ENCODE measurements around the gene GJA1.
"Not testable (repeated sequence)": the region's sequence is repeated elsewhere in the genome, so short reads cannot be mapped to it uniquely, and the experiment has no call there.

Gene GJA1

DNA sequence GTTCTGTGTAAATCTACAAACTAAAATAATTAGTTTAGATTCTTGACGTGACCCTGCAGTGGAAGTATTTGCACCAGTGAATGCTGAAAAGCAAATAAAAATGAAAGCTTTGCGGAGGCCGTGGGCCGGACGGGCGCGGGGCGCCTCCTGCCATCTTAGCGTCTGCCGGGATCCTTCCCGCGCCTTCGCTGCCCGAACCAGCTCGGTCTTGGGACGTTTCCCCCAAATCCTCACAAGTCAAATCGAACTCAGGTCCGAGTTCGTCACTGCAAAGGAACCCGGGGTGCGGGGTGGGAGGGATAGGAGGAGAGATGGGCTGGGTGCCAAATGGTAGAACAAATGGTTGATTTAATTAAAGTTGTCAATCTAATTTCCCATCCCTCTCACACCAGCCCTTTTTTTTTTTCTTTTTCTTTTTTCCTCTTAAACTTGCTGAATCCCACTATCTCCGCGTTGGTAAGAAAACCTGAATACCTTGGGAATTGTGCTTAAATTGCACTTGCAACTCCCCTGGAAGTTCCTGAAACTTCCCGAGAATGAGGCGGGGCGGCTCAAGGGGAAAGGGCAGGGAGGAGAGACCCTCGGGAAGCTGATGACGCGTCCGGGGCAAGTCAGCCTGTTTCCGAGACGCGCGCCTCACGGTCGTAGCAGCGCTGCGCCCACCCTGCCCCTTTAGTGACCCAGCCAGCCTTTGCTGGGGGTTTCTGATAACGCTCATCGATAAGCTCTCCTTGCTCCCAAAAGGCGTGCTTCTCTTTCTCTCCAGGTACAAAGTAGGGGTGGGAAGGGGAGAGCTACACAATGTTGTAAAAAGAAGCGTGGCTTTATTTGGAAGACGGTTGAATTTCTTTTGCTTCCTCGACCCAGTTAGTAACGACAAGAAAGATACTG, 1.8 kb downstream of the GJA1 start:
- in situ Hi-C loops (cut with MboI; ENCODE audit: low sequenced_read_pairs): no loop called here

DNA sequence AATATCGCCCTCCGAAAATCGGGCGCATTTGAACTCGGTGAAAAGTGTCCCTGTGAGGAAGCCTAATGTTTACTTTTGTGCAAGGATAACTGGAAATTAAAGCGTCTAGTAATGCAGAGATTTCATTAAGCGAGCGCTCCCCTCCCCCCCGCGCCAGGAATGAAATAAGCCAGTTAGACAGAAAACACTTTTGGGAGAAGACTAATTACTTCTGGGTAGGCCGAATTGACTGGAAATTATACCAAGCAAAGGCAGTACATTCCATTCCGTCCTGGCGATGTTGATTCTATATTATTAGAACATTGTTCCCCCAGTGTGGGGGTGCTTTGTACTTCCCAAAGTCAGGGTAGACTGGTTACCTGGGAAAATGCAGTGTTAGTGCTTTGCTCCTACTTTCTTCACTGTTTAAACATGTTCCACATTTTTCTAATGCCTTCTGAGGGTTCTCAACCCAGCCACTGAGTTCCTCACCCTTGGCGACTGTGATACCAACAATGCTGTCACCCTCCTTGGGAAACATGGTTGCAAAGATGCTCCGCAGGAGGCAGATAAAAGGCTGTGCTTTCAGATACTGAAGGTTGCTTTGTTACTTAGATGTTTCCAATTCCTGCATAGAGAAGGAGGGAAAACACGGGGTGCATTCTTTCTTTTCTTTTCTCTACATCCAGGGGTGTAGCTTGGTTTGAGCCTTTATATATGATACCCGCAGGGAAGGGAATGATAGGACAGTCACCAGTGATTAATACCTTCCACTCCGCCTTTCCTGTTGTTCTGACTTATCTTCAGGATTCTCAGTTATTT, 2.6 kb downstream of the GJA1 start:
- in situ Hi-C loops (cut with MboI; ENCODE audit: low sequenced_read_pairs): no loop called here

DNA sequence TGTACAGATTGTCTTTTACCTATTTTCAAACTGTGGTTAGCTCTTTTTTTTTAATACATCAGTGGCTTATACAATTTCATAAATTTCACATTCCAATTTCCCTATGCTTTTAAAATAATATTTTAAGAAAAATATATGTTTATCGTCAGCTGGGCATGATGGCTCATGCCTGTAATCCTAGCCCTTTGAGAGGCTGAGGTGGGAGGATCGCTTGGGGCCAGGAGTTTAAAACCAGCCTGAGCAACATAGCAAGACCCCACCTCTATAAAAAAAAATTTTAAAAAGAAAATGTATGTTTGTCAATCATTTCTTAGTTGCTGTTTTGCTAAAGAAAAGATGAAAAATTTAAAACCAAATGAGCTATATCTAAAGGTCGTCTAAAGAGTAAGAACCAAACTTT, 3.4 kb downstream of the GJA1 start:
- in situ Hi-C loops (cut with MboI; ENCODE audit: low sequenced_read_pairs): no loop called here

DNA sequence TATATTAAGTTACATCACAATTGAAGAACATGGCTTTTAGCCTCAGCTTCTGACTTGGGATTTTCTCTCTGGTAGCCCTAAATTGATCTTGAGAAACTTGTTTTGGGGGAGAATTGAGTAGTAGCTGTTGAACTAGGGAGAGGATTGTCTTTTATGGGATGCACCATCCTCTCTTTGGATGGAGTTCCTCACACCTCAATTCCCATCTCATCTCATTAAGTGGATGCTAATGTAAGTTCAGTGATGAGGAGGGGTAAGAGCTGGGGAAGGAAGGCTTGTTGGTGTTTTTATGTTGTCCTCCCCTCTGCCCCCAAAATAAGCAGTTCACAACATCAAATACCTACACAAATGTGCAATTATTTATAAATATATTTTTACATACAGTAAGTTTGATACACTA, 4.0 kb downstream of the GJA1 start:
- in situ Hi-C loops (cut with MboI; ENCODE audit: low sequenced_read_pairs): no loop called here

DNA sequence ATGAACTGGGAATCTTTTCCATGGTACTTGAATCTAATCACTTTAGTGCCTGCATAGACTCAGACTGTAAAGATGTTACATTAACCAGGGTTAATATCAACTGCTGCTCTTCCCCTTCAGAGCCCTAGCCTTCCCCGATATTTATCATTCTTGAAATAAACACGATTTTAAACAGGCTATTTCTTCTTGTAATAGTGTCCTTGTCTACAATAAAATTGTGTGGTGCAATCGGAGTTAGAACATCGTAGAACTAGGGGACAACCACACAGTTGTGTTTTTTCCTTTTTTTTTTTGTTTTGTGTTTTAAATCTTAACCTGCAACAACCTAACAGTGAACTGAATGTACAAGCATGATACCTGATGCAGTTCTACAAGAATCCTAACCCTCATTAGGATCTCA, 4.5 kb downstream of the GJA1 start:
- in situ Hi-C loops (cut with MboI; ENCODE audit: low sequenced_read_pairs): no loop called here

DNA sequence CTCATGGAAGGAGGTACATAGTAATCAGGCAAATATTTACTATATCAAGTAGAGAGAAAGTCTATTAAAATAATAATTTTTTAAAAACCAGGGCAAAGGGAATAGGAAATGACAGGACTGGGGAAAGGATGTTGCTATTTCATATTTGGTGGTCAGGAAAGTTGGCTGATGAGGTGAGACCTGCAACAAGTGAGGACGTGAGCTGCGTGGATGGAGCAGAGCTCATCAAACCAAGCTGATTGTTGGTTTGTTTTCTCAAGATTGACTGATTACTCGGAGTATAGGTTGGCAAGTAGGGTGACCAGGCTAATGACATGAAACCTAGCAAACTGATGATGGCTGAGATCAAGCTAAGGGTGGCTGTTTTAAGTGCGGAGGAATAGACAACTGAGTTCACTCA, 6.0 kb downstream of the GJA1 start:
- in situ Hi-C loops (cut with MboI; ENCODE audit: low sequenced_read_pairs): no loop called here

DNA sequence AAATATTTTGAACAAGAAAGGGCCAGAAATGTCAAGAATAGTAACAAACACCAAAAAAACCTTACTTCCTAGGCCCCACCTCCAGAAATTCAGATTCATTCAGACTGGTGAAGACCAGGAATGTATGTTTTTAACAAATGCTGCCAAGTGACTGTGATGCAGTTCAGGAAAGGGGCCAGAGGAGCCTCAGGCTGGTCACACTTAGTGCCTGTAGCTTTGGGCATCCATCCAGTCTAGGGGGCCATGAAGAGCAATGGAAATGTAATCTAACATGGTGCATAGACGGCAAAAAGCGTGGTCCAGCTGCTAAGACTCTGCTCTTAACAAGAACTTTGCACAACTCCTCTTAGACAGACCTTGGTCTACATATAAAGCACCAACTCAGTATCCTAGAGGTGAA, 7.1 kb downstream of the GJA1 start:
- in situ Hi-C loops (cut with MboI; ENCODE audit: low sequenced_read_pairs): no loop called here

DNA sequence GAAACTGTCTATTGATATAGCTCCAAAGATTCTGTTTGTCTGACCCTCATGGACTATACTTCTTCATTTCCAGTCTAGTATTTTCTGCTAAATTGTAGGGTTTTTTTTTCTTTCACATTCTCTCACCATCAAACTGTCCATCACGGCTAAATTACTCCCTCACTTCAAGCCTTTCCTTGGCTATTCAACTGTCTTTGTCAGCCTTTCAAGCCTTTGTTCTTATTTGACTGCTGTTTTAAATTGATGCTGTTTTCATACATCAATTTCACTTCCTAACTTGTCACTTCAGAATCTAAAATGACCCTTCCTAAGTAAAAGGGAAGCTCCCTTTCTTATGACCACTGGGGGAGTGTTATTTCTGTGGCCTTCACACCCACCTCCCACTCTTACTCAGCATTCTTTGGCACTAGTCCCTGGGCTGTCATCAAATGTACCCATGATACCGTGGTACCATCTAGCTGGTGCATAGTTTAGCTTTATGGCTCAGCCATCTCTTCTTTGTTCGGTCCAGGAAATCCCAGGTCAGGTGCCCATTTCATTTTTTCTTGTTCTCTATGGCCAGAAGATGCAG, 8.6 kb downstream of the GJA1 start:
- in situ Hi-C loops (cut with MboI; ENCODE audit: low sequenced_read_pairs): no loop called here

DNA sequence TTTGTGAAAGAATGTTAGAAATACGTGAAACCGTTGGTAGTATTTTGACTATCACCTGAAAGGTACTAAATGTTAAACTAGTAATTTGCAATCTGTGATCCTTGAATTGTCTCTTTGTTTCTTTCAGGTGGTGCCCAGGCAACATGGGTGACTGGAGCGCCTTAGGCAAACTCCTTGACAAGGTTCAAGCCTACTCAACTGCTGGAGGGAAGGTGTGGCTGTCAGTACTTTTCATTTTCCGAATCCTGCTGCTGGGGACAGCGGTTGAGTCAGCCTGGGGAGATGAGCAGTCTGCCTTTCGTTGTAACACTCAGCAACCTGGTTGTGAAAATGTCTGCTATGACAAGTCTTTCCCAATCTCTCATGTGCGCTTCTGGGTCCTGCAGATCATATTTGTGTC, 11.3 kb downstream of the GJA1 start:
- in situ Hi-C loops (cut with MboI; ENCODE audit: low sequenced_read_pairs): not testable (repeated sequence)

DNA sequence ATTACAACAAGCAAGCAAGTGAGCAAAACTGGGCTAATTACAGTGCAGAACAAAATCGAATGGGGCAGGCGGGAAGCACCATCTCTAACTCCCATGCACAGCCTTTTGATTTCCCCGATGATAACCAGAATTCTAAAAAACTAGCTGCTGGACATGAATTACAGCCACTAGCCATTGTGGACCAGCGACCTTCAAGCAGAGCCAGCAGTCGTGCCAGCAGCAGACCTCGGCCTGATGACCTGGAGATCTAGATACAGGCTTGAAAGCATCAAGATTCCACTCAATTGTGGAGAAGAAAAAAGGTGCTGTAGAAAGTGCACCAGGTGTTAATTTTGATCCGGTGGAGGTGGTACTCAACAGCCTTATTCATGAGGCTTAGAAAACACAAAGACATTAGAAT, 12.3 kb downstream of the GJA1 start:
- in situ Hi-C loops (cut with MboI; ENCODE audit: low sequenced_read_pairs): not testable (repeated sequence)

DNA sequence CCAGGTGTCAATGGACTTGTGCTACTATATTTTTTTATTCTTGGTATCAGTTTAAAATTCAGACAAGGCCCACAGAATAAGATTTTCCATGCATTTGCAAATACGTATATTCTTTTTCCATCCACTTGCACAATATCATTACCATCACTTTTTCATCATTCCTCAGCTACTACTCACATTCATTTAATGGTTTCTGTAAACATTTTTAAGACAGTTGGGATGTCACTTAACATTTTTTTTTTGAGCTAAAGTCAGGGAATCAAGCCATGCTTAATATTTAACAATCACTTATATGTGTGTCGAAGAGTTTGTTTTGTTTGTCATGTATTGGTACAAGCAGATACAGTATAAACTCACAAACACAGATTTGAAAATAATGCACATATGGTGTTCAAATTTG, 13.1 kb downstream of the GJA1 start:
- in situ Hi-C loops (cut with MboI; ENCODE audit: low sequenced_read_pairs): not testable (repeated sequence)

DNA sequence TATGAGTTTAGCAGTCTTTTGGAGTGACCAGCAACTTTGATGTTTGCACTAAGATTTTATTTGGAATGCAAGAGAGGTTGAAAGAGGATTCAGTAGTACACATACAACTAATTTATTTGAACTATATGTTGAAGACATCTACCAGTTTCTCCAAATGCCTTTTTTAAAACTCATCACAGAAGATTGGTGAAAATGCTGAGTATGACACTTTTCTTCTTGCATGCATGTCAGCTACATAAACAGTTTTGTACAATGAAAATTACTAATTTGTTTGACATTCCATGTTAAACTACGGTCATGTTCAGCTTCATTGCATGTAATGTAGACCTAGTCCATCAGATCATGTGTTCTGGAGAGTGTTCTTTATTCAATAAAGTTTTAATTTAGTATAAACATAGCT, 13.9 kb downstream of the GJA1 start:
- in situ Hi-C loops (cut with MboI; ENCODE audit: low sequenced_read_pairs): no loop called here

DNA sequence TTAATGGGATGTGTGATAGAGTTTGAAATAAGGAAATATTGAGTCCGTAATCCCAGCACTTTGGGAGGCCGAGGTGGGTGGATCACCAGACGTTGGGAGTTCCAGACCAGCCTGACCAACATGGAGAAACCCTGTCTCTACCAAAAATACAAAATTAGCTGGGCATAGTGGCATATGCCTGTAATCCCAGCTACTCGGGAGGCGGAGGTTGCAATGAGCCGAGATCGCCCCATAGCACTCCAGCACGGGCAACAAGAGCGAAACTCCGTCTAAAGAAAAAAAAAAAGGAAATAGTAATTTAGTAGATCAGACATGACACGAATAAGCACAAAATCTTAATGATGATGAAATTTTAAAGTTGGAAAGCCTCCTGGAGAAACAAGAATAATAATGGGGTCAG, 14.8 kb downstream of the GJA1 start:
- in situ Hi-C loops (cut with MboI; ENCODE audit: low sequenced_read_pairs): no loop called here

DNA sequence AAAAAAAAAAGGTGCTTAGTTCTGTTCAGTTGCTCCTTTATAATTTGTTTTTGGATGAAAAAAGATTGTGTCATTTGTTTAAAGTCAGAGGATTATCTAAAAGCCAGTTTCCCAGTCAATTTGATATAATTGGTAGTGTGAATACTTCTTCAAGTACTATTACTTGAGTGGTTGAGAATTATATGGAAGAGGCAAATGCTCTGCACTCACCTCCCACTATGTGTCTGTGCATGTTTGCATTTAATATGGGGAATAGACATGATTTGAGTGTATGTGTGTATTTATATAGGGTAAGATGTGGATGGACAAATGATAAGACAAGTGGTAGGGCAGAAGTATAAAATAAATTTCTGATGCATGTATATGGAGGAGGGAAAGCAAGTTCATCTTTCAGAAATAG, 15.8 kb downstream of the GJA1 start:
- in situ Hi-C loops (cut with MboI; ENCODE audit: low sequenced_read_pairs): no loop called here

DNA sequence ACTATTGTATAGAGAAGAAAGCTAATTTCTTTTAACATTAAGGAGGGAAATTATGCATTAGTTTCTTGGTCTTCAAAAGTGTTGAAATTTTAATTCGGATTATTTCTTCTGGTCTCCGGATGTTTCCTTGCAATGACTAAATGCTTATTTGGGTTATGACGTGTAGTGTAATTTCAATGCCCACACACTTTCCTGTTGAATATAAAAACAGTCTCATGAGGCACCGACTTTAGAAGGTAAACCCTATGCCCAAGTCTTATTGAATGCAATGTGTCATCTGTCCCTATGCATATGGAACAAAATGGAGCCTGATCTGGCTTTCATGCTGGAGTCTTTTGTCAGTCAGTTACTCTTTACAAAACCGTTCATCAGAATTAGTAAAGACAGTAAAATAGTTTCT, 17.7 kb downstream of the GJA1 start:
- in situ Hi-C loops (cut with MboI; ENCODE audit: low sequenced_read_pairs): no loop called here

DNA sequence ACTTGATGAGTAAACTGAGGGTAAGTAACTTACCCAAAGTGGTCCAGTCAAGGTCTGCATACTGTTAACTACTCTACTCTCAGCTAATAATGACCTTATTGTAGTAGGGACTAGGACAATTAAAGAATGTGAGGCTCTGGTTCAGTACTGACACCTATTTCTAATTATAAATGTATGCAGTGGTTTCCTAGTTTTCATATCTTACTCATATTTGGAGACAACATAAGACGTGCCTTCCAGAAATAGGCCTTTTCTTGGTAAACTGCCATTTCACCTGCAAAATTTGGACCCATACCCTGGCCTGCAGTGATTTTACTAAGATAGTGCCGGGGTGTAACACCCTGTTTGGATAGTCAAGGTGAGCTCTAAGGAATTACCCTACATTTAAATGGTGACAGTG, 24.7 kb downstream of the GJA1 start:
- in situ Hi-C loops (cut with MboI; ENCODE audit: low sequenced_read_pairs): no loop called here

DNA sequence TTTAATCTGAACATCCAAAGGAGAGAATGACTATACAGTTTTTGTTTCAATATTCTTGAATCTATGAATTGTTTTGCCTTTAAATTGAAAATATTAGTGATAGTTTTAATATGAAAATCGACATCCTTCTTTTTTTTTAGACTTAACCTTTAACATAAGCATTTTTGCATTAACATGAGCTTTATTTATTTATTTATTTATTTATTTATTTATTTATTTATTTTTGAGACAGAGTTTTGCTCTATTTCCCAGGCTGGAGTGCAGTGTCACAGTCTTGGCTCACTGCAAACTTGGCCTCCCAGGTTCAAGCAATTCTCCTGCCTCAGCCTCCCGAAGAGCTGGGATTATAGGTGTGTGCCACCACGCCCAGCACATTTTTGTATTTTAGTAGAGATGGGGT, 27.6 kb downstream of the GJA1 start:
- in situ Hi-C loops (cut with MboI; ENCODE audit: low sequenced_read_pairs): no loop called here

DNA sequence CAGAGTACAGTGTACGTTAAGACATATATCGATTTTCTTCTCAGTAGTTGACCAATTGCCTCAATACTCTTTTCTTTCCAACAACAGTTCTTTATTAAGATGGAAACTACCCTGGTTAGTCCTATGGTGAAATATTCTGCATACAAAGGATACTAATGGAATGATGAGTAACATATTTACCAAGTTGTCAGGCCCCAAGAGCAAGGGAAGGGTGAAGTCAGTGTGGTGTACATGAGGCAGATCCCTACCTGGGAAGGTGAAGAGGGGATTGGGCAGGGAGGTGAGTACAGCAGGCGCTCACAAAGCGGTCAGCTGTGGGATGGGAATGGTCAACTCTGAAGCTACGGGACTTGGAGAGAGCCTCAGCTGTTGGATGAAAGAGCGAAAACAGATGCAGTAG, 29.7 kb downstream of the GJA1 start:
- in situ Hi-C loops (cut with MboI; ENCODE audit: low sequenced_read_pairs): no loop called here

DNA sequence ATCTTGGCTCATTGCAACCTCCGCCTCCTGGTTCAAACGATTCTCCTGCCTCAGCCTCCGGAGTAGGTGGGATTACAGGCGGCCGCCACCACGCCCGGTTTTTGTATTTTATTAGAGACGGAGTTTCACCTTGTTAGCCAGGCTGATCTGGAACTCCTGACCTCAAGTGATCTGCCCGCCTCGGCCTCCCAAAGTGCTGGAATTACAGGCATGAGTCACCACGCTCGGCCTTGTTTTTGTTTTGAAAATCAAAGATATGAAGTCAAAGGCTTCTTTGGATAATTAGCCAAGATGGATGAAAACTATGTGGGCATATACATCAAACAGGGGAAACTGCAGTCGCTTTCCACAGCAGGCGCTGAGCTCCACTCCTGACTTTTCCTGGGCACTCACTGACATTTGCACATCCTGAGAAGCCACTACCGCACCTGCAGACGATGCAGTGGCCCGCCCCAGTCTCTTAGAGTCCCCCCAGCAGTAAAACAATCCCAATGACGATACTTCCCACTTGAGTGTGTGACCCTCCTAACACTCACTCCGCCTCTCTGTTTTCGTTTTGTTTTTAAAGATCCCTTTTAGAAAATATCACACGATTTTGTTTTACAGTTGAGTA, 44.1 kb downstream of the GJA1 start:
- in situ Hi-C loops (cut with MboI; ENCODE audit: low sequenced_read_pairs): no loop called here

DNA sequence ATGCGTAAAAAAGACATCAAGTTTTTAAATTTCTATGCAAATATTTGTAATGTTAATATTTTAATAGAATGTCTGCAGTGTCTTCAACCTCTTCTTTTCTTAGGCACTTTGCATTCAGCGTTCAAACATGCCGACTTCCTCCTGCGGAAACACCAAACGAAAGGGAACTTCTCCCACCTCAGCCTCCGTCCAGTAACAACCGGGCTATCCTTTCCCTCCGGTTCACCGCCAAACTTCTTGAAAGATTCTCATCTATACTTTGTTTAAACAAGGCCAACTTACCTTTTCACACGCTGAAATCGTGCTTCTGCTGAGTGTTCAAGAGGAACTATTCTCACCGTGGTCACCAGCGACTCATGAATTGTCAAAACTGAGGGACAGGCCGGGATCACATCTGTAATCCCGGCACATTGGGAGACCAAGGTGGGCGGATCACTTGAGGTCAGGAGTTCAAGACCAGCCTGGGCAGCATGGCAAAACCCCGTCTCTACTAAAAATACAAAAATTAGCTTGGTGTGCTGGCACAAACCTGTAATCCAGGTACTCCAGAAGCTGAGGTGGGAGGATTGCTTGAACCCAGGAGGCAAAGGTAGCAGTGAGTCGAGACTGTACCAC, 44.8 kb downstream of the GJA1 start:
- in situ Hi-C loops (cut with MboI; ENCODE audit: low sequenced_read_pairs): no loop called here
